NCI-H1436 treated with DMSO at 0.1 percent for 48 hours (cell line): Measurements from ENCODE around the gene IL1F10.
"Not testable (repeated sequence)": the region's sequence is repeated elsewhere in the genome, so short reads cannot be mapped to it uniquely, and the experiment has no call there.

Source experiments
- DNase-seq: peaks from one replicate; lab custom pipeline; 2025; lab: John Stamatoyannopoulos, UW

The IL1F10 gene

GRCh38 chr2:113081488-113082210 is 13.9 kb downstream of the IL1F10 start:
- no peak for DNase-seq

- no peak for DNase-seq
Measured at GRCh38 chr2:113083296-113083695, 15.5 kb downstream of the IL1F10 start.

- no peak for DNase-seq
Measured at GRCh38 chr2:113084249-113085000, 16.7 kb downstream of the IL1F10 start.

- no peak for DNase-seq
Measured at GRCh38 chr2:113085542-113085941, 17.8 kb downstream of the IL1F10 start.

- DNase-seq, result no peak
Measured at GRCh38 chr2:113088213-113088992, 20.6 kb downstream of the IL1F10 start.

GRCh38 chr2:113089916-113090315 is 22.1 kb downstream of the IL1F10 start:
- DNase-seq, result no peak

- DNase-seq, result no peak
Measured at GRCh38 chr2:113091231-113091896, 23.6 kb downstream of the IL1F10 start.

- DNase-seq, result no peak
Measured at GRCh38 chr2:113092864-113093612, 25.3 kb downstream of the IL1F10 start.

GRCh38 chr2:113093613-113093977 is 25.8 kb downstream of the IL1F10 start:
- DNase-seq, result no peak

GRCh38 chr2:113096306-113096705 is 28.5 kb downstream of the IL1F10 start:
- DNase-seq, result not testable (repeated sequence)

- DNase-seq, result not testable (repeated sequence)
Measured at GRCh38 chr2:113096842-113097618, 29.3 kb downstream of the IL1F10 start.

- no peak for DNase-seq
Measured at GRCh38 chr2:113098041-113098440, 30.3 kb downstream of the IL1F10 start.

- DNase-seq, result no peak
Measured at GRCh38 chr2:113098532-113098931, 30.8 kb downstream of the IL1F10 start.

- DNase-seq, result no peak
Measured at GRCh38 chr2:113102133-113102532, 34.4 kb downstream of the IL1F10 start.

- DNase-seq, result no peak
Measured at GRCh38 chr2:113103277-113103676, 35.5 kb downstream of the IL1F10 start.

- DNase-seq, result no peak
Measured at GRCh38 chr2:113104054-113104611, 36.4 kb downstream of the IL1F10 start.

GRCh38 chr2:113105047-113105785 is 37.4 kb downstream of the IL1F10 start:
- no peak for DNase-seq

- no peak for DNase-seq
Measured at GRCh38 chr2:113111121-113111520, 43.4 kb downstream of the IL1F10 start.

- DNase-seq, result no peak
Measured at GRCh38 chr2:113111823-113112287, 44.1 kb downstream of the IL1F10 start.
